NCI-H345 treated with DMSO at 0.1 percent for 48 hours (cell line): ENCODE results near the gene HCN2.
A peak's percentile ranks its signal among the peaks of the same experiment; 100 is the strongest.

Source experiments
- DNase-seq: peaks from one replicate; lab custom pipeline; 2025; ENCODE audit not compliant: unreplicated experiment; lab: John Stamatoyannopoulos, UW

Gene HCN2

DNA sequence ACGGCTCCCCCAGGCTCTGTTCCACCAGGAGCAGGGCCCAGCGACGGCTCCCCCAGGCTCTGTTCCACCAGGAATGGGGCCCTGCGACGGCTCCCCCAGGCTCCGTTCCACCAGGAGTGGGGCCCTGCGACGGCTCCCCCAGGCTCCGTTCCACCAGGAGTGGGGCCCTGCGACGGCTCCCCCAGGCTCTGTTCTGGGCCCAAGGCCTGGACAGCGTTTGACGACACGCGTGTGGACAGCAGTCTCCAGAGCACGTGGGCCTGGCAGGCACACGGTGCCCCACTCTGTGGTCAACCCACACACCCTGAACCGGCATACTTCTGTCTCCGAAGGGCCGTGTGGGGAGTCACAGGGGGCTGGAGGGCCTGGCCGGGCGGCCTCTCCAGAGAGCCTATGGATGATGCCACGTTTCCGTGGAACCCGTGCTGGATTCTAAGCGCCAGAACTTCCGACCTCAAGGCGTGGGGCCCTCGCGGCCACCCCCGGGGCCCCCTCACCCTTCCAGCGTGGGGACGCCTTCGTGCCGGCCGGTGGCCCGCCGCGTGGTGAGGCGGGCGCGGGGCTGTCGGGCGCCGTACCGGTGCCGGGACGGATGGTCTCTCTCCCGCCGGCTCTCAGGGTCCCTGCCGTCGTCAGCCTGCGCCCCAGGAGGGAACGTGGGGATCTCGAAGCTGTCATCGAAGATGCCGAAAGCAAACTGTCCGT is 61.6 kb downstream of the HCN2 start:
- no peak for DNase-seq

DNA sequence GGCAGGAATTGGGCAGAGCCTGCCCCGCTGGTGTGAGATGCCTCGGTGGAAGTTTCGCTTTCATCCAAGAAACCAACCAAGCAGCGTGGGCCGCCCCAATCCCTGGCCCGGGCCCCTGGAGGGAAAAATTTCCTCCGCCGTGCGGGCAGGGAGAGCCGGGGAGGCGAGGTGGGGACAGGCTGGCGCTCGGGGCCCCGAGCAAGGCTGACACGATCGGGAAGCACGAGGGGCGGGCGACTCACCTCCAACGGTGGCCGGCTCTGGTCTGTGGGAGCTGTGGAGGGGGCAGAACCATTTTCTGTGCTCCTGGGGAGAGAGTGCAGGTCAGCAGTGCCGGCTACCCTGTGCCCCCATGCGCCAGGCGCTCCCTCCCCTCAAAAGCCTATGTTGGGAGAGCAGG is 62.3 kb downstream of the HCN2 start:
- DNase-seq, result no peak

DNA sequence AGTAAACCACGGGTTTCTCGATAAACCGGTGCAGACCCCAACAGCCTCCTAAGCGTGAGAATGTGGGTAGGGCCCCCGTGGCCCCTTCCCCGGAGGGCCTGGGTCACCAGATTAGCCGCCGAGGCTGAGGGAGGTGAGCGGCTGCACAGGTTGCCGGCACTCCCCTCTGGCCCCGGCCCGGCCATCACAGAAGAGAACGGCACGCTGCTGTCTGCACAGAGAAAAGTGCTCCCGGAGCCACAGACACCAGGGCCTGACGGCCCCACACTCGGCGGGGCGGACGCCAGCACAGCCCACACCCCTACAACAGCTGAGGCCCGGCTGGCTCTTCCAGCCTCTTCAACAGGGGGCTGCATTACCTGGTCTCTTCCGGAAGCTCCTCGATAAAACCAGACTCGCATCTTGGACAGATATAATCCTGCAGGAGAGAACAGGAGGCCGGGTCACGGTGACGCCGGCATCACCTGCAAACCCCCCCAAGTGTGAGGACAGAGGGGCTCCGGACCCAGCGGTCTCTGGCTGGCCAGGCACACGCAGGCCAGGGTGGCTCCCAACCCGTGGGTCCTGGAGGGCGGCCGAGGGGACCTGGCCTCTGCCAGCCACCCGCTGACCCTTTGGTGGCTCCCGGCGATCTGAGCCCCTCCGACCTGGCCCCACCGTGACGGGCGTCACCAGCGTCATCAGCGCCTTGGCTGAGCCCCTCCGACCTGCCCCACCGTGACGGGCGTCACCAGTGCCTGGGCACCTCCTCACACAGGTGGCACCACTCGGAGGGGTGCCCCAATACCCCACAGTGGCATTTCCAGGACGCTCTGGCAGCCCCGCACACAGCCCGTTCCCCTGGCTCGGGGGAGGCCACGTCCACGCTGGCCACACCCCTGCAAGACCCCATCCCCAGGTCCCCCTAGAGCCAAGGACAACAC is 63.0 kb downstream of the HCN2 start:
- no peak for DNase-seq

DNA sequence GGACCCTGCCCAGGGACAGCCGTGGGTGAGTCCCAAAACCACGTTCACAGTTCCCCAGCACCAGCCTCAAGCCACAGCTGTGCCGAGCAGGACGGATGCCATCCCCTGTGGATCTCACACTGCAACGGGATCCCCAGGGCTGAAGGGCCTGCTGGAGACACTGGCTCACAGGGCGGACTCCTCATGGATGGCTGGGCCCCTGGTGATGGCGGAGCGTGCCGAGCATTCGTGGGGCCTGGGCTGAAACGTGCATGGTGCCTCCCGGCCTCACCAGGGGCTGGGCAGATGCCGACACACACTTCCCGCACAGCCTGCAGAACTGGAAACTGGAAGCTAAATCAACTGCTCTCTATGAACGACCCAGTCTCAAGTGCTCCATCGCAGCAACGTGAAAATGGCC is 63.7 kb downstream of the HCN2 start:
- DNase-seq, result no peak

DNA sequence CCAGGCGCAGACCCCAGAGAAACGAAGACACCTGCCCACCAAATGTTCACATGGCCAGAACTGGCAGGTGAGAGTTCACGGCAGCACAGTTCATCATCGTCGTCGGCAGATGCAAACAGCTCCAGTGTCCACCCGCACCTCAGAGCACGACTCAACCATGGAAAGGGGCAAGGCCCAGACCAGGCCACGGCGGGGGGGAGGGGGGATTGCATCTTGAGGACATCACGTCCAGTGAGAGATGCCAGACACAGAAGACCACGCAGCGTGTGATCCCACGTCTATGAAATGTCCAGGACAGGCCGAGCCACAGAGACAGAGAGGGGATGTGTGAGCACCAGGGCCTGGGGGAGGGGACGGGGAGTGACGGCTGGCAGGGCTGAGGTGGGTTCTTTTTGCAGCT is 66.0 kb downstream of the HCN2 start:
- DNase-seq, result no peak

DNA sequence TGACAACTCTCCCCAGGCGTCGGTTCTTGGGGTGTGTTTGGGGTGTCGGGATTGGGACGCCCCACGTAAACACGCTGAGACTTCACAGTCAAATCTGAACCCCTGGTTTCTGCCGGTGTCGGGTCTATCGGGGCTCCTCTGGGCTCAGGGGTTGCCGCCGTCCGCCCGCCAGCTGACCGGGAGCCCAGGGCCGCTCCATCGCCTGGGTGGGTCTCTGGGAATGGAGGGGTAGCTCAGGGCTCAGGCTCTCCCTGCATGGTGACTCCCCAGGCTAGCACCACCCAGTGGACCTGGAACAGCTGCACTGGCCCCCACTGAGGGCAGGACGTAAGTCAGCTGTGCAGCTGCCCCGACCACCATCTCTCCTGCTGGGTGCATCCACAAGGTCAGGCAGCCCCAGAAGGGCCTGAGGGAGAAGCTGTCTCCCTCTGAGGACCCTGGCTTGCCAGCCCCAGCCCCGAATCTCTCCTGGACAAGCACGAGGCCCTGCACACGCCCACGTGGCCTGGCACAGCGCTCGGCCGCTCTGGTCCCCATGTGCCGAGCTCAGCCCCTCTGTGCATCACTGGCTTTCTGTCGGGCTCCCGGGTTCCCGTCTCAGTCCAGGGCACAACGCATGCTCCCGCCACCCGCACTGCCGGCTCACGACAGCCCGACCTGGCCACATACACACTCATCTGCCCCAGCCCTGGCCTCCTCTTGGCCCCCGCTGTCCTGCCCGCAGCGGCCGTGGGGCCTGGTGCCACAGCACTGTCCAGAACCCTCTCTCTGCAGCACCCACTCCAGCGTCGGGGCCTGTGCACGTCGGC is 67.3 kb downstream of the HCN2 start:
- DNase-seq, result no peak

DNA sequence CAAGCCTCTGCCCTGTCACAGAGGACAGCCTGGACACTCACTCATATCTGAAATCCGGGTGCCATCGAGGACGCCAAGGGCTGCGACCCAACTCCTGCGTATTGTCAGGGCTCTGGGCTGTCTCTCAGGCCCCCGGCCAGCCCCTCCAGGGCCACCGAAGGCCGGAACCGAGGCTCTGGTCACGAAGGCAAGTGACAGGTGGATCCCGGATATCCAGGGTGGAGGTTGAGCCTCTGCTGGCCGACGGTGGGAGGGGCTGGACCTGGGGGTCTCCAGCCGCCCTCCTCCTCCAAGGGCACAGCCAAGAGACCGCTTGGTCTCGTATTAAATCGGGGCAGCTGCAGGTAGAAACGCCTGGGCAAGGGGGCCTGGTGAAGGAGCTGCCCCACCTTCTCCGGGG is 67.9 kb downstream of the HCN2 start:
- no peak for DNase-seq

DNA sequence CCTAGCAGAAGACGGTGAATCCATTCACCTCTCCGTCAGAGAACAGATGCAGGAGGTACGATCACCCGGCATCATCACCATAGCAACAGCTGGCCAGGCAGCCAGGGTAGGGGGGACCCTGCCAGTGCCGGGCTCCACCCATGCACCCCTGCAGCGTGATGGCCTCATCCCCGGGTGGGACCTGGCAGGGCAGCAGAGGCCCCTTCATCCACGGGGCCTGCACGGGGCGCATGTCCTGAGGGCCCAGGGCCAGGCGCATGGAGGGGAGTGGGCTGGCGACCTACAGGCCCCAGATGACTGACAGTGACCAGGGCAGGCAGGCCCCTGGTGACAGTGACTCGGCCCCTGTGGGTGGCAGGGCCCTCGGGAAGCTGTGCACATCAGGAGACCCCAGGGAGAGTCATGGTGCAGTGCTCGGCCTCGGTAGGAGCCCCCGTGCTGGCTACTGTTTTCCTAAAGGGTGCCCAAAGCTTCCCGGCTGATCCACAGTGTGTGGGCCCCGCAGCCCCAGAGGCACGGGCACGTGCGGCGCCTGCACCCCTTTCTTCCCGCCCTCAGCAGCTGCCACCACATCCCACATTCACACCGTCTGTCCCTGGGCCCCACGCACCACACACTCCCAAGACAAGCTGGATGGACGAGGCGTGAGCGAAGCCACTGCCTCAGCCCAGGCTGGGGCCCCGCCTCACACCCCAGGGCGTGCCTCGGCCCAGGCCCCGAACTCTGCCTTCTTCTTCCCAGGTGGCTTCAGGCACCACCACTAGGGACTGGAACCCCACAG is 68.6 kb downstream of the HCN2 start:
- no peak for DNase-seq

DNA sequence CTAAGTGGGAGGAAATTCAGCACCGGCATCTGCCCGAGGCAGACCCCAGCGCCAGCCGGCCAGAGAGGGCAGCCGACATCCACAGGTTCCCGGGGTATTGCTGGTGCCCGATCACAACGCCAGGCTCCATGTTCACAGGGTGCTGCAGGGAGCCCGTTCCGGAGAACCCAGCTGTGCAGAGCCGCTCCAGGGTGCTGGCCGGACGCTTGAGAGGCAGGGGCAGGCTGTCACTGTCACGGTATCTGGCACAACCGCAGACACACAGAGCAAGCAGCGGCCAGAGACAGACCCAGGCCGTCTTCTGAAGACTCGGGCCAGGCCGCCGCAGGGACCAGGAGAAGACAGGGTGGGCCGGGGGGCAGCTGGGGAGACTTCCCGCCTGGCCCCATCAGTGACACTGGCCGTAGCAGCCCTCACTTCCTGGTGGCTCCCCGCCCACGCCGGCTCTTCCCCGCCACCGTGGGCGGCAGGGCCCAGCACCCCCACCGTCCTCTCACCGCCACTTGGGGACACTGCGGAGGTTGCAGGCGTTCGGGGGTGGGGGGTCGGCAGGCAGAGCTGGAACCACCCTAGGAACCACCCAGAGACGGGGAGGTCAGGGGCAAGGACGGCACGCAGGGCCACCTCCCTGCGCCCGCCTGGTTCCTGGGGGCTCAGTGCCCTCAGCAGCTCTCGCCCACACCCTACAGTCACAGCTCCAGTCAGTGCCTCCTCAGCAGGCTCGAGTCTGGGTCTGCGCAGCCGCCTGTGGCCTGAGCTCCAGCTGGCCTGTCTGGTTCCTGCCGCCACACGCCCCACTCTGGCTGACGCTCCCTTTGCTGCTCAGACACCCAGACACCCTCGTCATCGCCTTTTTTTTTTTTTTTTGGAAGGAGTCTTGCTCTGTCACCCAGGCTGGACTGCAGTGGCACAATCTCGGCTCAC is 69.5 kb downstream of the HCN2 start:
- no peak for DNase-seq

DNA sequence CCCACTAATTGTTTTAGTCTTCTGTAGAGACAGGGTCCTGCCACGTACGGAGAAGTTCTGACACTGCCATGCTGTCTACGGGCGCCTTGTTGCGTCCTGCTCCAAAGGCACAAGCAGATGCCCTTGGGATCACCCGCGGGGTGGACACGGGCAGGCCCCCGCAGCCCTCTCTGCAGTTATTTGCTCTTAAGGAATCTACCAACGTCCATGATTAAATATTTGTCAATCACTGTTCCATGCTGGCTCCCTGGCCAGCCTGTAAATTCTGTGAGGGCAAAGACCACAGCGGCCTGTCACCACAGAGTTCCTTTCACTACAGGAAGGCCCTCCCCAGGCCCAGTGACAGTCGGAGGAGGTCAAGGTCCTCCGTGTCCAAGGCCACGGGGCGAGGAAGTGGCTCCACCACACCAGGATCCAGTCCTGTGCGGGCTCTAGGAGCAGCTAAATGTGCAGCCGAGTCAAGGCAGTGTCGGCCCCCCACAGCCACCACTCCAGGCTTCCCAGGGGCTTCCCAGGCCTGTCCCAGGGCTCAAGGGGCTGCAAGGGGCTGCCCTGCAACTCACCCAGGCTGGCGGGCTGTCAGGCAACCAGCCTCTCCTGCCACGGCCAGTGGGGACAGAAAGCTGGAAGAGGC is 71.2 kb downstream of the HCN2 start:
- no peak for DNase-seq

DNA sequence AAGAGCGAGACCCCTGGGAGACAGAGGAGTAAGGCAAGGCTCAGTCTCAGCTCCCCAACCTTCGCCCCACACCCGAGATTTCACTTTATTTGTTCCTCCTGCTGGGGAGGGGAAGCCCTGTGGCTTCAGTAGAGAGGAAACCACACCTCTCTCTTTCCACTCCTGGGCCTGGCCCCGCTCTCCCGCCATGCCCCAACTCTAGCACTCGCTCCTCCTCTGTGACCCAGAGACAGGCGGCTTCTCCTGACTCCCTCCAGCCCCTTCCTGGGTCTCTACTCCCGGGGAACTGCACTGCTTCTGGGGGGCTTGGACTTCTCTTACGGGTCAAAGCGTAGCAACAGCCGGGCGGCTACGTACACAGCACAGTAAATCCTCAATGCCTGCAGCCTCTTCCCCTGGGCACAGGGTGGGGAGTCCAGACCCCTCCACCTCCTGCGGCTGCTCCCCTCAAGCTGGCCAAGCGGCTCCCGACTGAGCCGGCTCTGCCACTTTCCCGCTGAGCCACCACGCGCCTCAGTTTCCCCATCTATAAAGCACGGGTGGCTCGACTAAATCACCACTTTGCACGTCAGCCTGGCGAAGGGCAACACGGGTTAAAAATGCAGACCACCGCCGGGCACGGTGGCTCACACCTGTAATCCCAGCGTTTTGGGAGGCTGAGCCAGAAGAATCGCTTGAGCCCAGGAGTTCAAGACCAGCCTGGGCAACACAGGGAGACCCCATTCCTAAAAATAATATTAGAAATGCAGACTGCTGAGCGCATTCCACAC is 71.9 kb downstream of the HCN2 start:
- DNase-seq, result no peak

DNA sequence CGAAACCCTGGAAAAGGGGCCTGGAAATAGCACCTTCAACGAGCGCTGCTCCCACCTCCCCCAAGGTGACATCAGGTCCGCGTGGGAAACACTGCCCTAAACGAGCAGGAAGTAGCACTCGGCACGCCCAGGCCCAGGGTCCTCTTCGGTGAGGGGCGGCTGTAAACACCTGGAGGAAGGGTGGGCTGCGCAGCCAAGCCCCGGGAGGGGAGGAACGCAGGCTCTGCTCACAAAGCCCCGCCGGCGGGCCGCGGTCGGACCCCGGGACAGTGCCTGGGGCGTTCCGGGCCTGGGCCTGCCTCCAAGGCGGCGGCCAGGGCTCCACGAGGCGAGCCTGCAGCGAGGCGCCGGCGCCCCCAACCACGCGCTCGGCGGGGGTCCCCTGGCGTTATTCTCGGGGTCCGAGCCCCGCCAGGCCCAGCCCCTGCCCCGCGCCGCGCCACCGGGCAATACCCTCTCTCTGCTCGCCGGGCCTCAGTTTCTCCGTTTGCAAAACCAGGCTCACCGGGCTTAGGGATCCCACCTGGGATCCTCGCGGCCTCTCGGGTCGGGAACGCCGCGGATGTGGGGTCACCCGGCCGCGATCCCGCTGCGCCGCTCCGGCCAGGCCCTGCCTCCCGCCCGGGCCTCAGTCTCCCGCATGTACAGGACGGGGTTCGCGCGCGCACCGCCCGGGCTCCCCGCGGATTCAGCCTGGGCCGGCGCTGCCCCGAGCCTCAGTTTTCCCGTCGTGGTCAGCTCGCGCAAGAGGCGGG is 72.7 kb downstream of the HCN2 start:
- DNase-seq, result no peak

DNA sequence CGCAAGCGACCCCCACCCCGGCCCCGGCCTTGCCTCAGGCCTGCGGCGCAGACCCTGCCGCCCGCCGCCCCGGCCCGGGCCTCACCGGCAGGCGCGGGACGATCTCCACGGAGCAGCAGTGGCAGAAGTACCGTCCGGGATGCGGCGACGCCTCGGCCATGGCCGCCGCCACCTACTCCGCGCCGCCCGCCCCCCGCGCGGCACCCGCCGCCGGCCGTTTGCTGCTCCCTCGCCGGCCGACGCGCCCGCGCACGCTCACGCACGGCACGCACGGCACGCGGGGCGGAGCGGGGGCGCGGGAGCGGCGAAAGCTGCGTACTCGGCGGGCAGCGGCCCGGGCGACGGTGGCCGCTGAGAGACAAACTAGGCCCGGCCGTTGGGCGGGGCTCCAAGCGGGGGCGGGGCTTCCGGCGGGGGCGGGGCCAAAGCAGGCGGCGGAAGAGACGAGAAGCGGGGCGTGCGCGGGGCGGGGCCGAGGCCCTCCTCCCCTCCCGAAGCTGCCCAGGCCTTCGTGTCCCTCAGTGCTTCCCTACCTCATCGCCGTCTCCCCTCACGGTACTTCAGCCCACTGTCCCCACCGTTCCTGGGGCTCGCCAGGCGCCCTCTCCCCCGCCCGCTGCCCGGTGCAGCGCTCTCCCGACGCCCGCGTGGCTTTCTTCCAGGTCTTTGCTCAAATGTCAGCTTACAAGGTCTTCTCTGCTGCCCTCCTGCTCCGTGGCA is 73.4 kb downstream of the HCN2 start, which contains the start of gene RNF126:
RNF126 (minus strand) TSS at position 253 of the 720 bp plus-strand sequence; CDS start at position 160, 93 bp downstream.
- DNase-seq, result peak; percentile 79

DNA sequence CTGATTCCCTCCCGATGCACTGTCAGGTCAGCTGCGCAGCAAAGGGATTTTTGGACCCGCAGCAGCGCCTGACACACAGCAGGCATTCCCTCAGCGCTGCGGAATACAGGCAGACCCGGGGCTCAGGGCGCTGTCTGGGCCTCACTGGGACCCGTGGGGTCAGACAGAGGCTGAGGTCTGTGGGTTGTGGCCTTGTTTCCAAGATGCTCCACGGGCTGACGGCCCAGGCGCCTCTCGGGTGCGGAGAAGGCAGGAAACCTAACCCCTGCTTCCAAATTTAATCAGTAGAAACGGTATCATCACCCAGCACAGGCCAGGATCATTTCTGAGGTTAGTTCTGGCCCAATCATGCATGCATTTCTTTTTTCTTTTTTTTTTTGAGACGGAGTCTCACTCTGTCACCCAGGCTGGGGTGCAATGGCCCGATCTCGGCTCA is 74.0 kb downstream of the HCN2 start:
- DNase-seq, result no peak

DNA sequence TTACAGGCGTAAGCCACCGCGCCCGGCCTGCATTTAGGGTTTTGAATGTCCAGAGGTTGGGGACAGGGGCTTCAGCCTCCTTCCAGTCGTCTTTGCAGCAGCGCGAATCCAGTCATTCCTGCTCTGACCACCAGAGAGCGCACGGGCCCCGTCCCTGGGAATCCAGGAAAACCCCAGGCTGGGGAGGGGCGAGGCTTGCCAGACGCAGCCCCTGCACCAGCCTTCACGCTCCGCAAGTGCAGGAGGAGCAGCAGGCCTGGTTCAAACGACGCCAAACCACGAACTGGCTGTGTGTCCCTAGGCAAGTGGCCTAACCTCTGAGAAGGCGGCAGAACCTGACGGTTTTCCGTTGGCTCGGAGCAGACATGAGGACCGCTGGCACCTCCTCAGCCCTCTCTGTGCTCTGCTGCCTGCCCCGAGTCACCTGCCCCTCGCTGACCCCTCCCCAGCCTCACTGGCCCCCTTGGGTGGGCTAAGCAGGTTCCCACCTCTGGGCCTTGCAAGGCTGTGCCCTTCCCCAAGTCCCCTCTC is 75.3 kb downstream of the HCN2 start:
- DNase-seq, result peak; percentile 75
